ENCODE results near the gene LRRC8D.

The LRRC8D gene

DNA sequence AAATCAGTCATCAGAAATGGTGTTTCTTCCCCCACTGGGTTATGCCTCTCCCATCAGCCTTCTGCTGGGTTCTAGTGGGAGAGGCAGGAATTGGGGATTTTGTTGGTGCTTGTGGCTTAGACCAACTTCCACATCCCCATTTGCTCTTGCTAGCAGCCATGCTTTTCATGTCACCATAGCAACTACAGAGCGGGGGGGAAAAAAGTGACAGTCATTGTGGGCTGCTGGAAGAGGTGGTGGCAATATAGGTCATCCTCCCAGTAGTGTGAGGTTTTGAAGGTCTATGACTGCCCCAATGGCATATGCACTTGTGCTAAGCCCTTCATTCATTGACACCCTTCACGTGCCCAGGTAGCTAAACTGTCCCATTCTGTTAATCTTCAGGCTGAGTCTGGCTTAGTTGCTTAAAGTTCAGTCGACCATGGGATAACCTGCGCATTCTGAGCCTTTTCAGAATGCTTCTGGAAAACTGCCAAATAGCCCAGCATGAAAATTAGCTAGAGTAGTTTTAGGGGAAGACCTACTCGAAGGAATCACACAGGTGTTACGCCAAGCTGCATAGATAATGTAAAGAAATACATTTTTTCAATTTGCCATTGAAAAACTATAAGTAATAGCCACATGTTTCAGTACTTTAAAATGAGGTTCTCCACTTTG is 120.4 kb downstream of the LRRC8D start:
- Histone ChIP-seq H3K14ac (ENCODE audit: low read length) (no peak overlapping the region), H3K27me3 (ENCODE audit: control insufficient read depth in 3 of 3, insufficient read depth in 3 of 3, low read depth in 1 of 3, low read length in 3 of 3) (no peaks in the 10 kb centered on the region), H3K23ac (ENCODE audit: low read depth, low read length, poor library complexity) (no peak overlapping the region), H3K4ac (ENCODE audit: low read length) (no peak overlapping the region), H3K36me3 (replicated peaks in 1 of 2; ENCODE audit: control insufficient read depth in 2 of 2, insufficient read depth in 2 of 2, low read length in 2 of 2) (peaks cover 3 to 18% of the 10 kb centered on the region in 2 donors), H3K4me3 (ENCODE audit: low read length in 2 of 2) (no peak overlapping the region), H2BK12ac (ENCODE audit: low read length) (no peak overlapping the region), H4K8ac (ENCODE audit: low read depth, low read length) (no peak overlapping the region), H3K18ac (ENCODE audit: low read length) (no peak overlapping the region), H3K79me1 (ENCODE audit: low read depth, low read length) (no peaks in the 10 kb centered on the region), H2AK5ac (ENCODE audit: low read depth, low read length) (no peak overlapping the region), H2BK5ac (ENCODE audit: low read length) (no peak overlapping the region), H3K9me3 (replicated peaks in 1 of 2; ENCODE audit: control insufficient read depth in 2 of 2, insufficient read depth in 1 of 2, low read depth in 1 of 2, low read length in 2 of 2) (no peaks in the 10 kb centered on the region), H2BK15ac (ENCODE audit: low read length) (no peak overlapping the region), H3K4me1 (ENCODE audit: control insufficient read depth in 2 of 2, insufficient read depth in 1 of 2, low read depth in 1 of 2, low read length in 2 of 2) (peaks cover 17 to 36% of the 10 kb centered on the region in 2 donors), H3K27ac (replicated peaks; ENCODE audit: low read length) (no peak overlapping the region), H3K9ac (ENCODE audit: low read depth, low read length, poor library complexity) (no peak overlapping the region), H2AFZ (ENCODE audit: low read length) (no peak overlapping the region), H2BK120ac (ENCODE audit: low read depth, low read length) (no peak overlapping the region), H4K91ac (ENCODE audit: low read depth, low read length, poor library complexity) (no peak overlapping the region), H3K4me2 (ENCODE audit: insufficient read depth, low read length, poor library complexity, severe bottlenecking) (no peak overlapping the region)
- no peak for DNase-seq (ENCODE audit: low spot score)
- WGBS, 2 donors (ENCODE audit: extremely low coverage in 2 of 2, insufficient read length in 2 of 2, insufficient replicate concordance in 1 of 2): no CpG with 5 or more reads among the region's 6 CpGs

DNA sequence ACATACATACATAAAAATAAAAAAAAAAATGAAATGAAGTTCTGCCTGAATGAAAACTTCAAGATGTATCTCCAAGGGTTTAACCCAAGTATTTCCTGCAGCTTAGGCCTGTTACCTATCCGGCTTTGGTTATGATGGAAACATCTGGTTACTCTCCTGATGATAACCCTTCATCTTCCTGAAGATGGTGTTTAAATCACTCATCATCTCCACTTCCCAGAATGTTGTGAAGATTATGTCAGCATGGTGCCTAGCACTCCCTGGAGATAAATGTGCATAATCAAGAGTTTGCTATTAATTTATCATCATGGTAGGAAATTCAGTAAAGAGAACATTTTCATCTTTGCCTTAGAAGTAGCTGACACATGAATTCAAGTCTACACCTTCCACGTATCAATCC is 121.2 kb downstream of the LRRC8D start:
- Histone ChIP-seq H2AFZ (ENCODE audit: low read length) (no peak overlapping the region), H3K23ac (ENCODE audit: low read depth, low read length, poor library complexity) (no peak overlapping the region), H2BK15ac (ENCODE audit: low read length) (no peak overlapping the region), H3K4ac (ENCODE audit: low read length) (no peak overlapping the region), H3K27ac (replicated peaks; ENCODE audit: low read length) (no peak overlapping the region), H3K18ac (ENCODE audit: low read length) (no peak overlapping the region), H3K27me3 (ENCODE audit: control insufficient read depth in 3 of 3, insufficient read depth in 3 of 3, low read depth in 1 of 3, low read length in 3 of 3) (no peaks in the 10 kb centered on the region), H2AK5ac (ENCODE audit: low read depth, low read length) (no peak overlapping the region), H3K4me1 (ENCODE audit: control insufficient read depth in 2 of 2, insufficient read depth in 1 of 2, low read depth in 1 of 2, low read length in 2 of 2) (peaks cover 17 to 36% of the 10 kb centered on the region in 2 donors), H4K8ac (ENCODE audit: low read depth, low read length) (no peak overlapping the region), H2BK5ac (ENCODE audit: low read length) (no peak overlapping the region), H3K9me3 (replicated peaks in 1 of 2; ENCODE audit: control insufficient read depth in 2 of 2, insufficient read depth in 1 of 2, low read depth in 1 of 2, low read length in 2 of 2) (no peaks in the 10 kb centered on the region), H3K36me3 (replicated peaks in 1 of 2; ENCODE audit: control insufficient read depth in 2 of 2, insufficient read depth in 2 of 2, low read length in 2 of 2) (peaks cover 0 to 10% of the 10 kb centered on the region in 2 donors), H2BK120ac (ENCODE audit: low read depth, low read length) (no peak overlapping the region), H3K79me1 (ENCODE audit: low read depth, low read length) (no peaks in the 10 kb centered on the region), H4K91ac (ENCODE audit: low read depth, low read length, poor library complexity) (no peak overlapping the region), H3K4me3 (ENCODE audit: low read length in 2 of 2) (no peak overlapping the region), H3K4me2 (ENCODE audit: insufficient read depth, low read length, poor library complexity, severe bottlenecking) (no peak overlapping the region), H3K14ac (ENCODE audit: low read length) (no peak overlapping the region), H2BK12ac (ENCODE audit: low read length) (no peak overlapping the region), H3K9ac (ENCODE audit: low read depth, low read length, poor library complexity) (no peak overlapping the region)
- WGBS, 2 donors (ENCODE audit: extremely low coverage in 2 of 2, insufficient read length in 2 of 2, insufficient replicate concordance in 1 of 2): no CpG with 5 or more reads among the region's 2 CpGs
- DNase-seq (ENCODE audit: low spot score): no peak

DNA sequence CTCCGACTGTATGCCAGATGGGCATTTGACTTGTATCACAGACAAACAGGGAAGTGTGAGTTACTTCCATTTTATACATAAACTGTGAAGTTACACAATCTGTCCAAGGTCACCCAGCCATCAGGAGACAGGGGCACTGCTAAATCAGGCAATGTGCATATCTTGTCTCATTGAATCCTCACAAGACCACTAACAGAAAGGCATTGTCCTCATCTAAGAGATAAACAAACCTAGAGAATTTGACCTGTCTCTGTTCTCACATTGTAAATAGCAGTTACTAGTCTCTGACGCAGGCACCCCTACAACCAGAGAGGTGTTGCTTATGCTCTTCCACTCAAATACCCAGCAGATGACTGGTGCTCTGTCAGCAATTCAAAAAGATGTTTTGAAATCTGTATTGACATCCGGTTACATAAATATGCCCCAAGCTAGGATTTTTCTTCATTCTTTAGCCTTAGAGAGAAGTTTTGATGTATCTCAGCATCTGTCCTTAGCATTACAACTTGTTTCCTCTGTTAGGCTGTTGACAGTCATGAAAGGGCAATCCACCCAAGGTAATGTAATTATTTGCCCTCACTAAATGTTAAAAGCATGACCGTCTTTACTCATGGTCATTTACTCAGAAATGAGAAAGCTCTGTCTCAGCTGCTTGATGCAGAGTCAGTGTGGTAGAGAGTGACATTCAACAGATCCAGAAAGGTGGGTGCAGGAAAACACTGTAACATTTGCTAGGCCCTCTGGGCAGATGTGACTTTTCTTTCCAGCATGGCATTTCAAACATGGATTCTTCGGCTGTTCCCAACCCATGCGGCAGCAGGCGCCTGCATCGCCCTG is 122.2 kb downstream of the LRRC8D start:
- Histone ChIP-seq H3K79me1 (ENCODE audit: low read depth, low read length) (no peaks in the 10 kb centered on the region), H3K36me3 (replicated peaks in 1 of 2; ENCODE audit: control insufficient read depth in 2 of 2, insufficient read depth in 2 of 2, low read length in 2 of 2) (peaks cover 0 to 2% of the 10 kb centered on the region in 2 donors), H3K9me3 (replicated peaks in 1 of 2; ENCODE audit: control insufficient read depth in 2 of 2, insufficient read depth in 1 of 2, low read depth in 1 of 2, low read length in 2 of 2) (no peaks in the 10 kb centered on the region), H3K14ac (ENCODE audit: low read length) (no peak overlapping the region), H2BK5ac (ENCODE audit: low read length) (no peak overlapping the region), H2AFZ (ENCODE audit: low read length) (no peak overlapping the region), H3K9ac (ENCODE audit: low read depth, low read length, poor library complexity) (no peak overlapping the region), H3K27ac (replicated peaks; ENCODE audit: low read length) (no peak overlapping the region), H4K91ac (ENCODE audit: low read depth, low read length, poor library complexity) (no peak overlapping the region), H3K18ac (ENCODE audit: low read length) (no peak overlapping the region), H4K8ac (ENCODE audit: low read depth, low read length) (no peak overlapping the region), H2BK12ac (ENCODE audit: low read length) (no peak overlapping the region), H2BK15ac (ENCODE audit: low read length) (no peak overlapping the region), H3K23ac (ENCODE audit: low read depth, low read length, poor library complexity) (no peak overlapping the region), H3K4me2 (ENCODE audit: insufficient read depth, low read length, poor library complexity, severe bottlenecking) (no peak overlapping the region), H3K4me1 (ENCODE audit: control insufficient read depth in 2 of 2, insufficient read depth in 1 of 2, low read depth in 1 of 2, low read length in 2 of 2) (peaks cover 17 to 30% of the 10 kb centered on the region in 2 donors), H2AK5ac (ENCODE audit: low read depth, low read length) (no peak overlapping the region), H3K4ac (ENCODE audit: low read length) (no peak overlapping the region), H3K27me3 (ENCODE audit: control insufficient read depth in 3 of 3, insufficient read depth in 3 of 3, low read depth in 1 of 3, low read length in 3 of 3) (no peaks in the 10 kb centered on the region), H3K4me3 (ENCODE audit: low read length in 2 of 2) (no peak overlapping the region), H2BK120ac (ENCODE audit: low read depth, low read length) (no peak overlapping the region)
- DNase-seq (ENCODE audit: low spot score): no peak
- no CpG with 5 or more reads among the region's 8 CpGs for WGBS, 2 donors (ENCODE audit: extremely low coverage in 2 of 2, insufficient read length in 2 of 2, insufficient replicate concordance in 1 of 2)
